HepG2 (cell line): Measurements from ENCODE around the gene HNRNPL. TPM values are rescaled to one million over a fixed set of nuclear protein-coding genes. Genes with fewer than 3 reads are reported as not detected.

Experiments used
- ARID4A ChIP-seq: sonication (generic); formaldehyde crosslinking; IDR thresholded peaks from 2 replicates; pipeline ENCODE4 v1.5.0; 2020; ENCODE audit warnings: mild to moderate bottlenecking, missing genetic modification reagents, borderline replicate concordance
- BATF2 ChIP-seq: sonication (generic); formaldehyde crosslinking; IDR thresholded peaks from 2 replicates; pipeline ENCODE4 v1.8.0; 2022; ENCODE audit warnings: mild to moderate bottlenecking, missing genetic modification reagents, moderate library complexity
- DMAP1 ChIP-seq: IDR thresholded peaks from 2 replicates; pipeline ENCODE4 v1.6.1; 2016
- EHMT2 ChIP-seq: fragments of 200-600 bp; sonication (generic); IDR thresholded peaks from 2 replicates; pipeline ENCODE4 v1.7.0; 2017; ENCODE audit warnings: antibody characterized with exemption, low read depth, low read length, borderline replicate concordance
- ISL2 ChIP-seq: sonication (generic); formaldehyde crosslinking; IDR thresholded peaks from 2 replicates; pipeline ENCODE4 v1.5.0; 2020; ENCODE audit warnings: missing genetic modification reagents
- KLF6 ChIP-seq: IDR thresholded peaks from 2 replicates; pipeline ENCODE4 v1.8.0; 2016; ENCODE audit warnings: missing biosample characterization, missing genetic modification reagents
- SIX4 ChIP-seq: sonication (generic); formaldehyde crosslinking; IDR thresholded peaks from 2 replicates; pipeline ENCODE4 v1.4.0; 2020; ENCODE audit warnings: missing genetic modification reagents
- SNAI1 ChIP-seq: sonication (generic); formaldehyde crosslinking; IDR thresholded peaks from 2 replicates; pipeline ENCODE4 v1.5.0; 2020; ENCODE audit warnings: mild to moderate bottlenecking, missing genetic modification reagents, borderline replicate concordance
- SNAPC5 ChIP-seq: sonication (generic); formaldehyde crosslinking; IDR thresholded peaks from 2 replicates; pipeline ENCODE4 v1.8.1; 2023; ENCODE audit warnings: mild to moderate bottlenecking, missing genetic modification reagents, borderline replicate concordance
- ZC3H13 ChIP-seq: sonication (generic); formaldehyde crosslinking; IDR thresholded peaks from 2 replicates; pipeline ENCODE4 v1.8.1; 2023; ENCODE audit warnings: mild to moderate bottlenecking, missing genetic modification reagents, moderate library complexity
- ZNF256 ChIP-seq: sonication (generic); formaldehyde crosslinking; conservative IDR thresholded peaks from 2 replicates; pipeline ENCODE4 v1.4.0; 2020; ENCODE audit warnings: missing genetic modification reagents
- ZNF33B ChIP-seq: sonication (generic); formaldehyde crosslinking; IDR thresholded peaks from 2 replicates; pipeline ENCODE4 v1.5.1; 2020; ENCODE audit warnings: mild to moderate bottlenecking, missing genetic modification reagents
- ZNF569 ChIP-seq: sonication (generic); formaldehyde crosslinking; IDR thresholded peaks from 2 replicates; pipeline ENCODE4 v1.5.0; 2020; ENCODE audit warnings: mild to moderate bottlenecking, missing genetic modification reagents, moderate library complexity, borderline replicate concordance
- ZNF772 ChIP-seq: sonication (generic); formaldehyde crosslinking; IDR thresholded peaks from 2 replicates; pipeline ENCODE4 v1.5.0; 2020; ENCODE audit warnings: mild to moderate bottlenecking, missing genetic modification reagents
- polyA plus RNA-seq, 8 experiments: library from polyadenylated mRNA; depleted of rRNA in 3 of 8; stranded (reverse) in 7 of 8; unstranded in 1 of 8; fragments of >200 nt; fragmentation: Illumina TruSeq in 4 of 8; extraction: Trizol in 4 of 8; gene quantifications; 2 replicates each; pipeline versions ENCODE4 v1.2.1 to v1.2.3, GENCODE V29; 2011 to 2016; ENCODE audit warnings: low read depth in 4 of 8, missing spikeins in 1 of 8, mixed read lengths in 1 of 8; ENCODE audit not compliant: insufficient read depth in 1 of 8
- total RNA-seq, 5 experiments: library from RNA; depleted of rRNA; stranded (reverse); fragments of >200 nt; fragmentation: Illumina TruSeq; extraction: Trizol; gene quantifications; 2 replicates each; pipeline ENCODE4 v1.2.3, GENCODE V29; 2016; ENCODE audit warnings: low read depth in 1 of 5
- TF ChIP-seq, protein P1 (sequence below): sonication (generic); formaldehyde crosslinking; IDR thresholded peaks from 2 replicates; pipeline ENCODE4 v1.4.0; 2020; ENCODE audit warnings: missing genetic modification reagents, borderline replicate concordance
- TF ChIP-seq, protein P2 (sequence below): sonication (generic); formaldehyde crosslinking; IDR thresholded peaks from 2 replicates; pipeline ENCODE4 v1.4.0; 2020; ENCODE audit warnings: missing genetic modification reagents, low read depth, mild to moderate bottlenecking, borderline replicate concordance

The HNRNPL gene
- total and polyA plus RNA-seq, 2 of the 13 experiments (the other 11 are each of a cell fraction or from before 2014, with no cell fraction given), result 156 to 278 TPM

GRCh38 chr19:38851622-38852230, 1.9 kb upstream of the HNRNPL start (continued):
- TF ChIP-seq ARID4A (CRISPR knock-in tag) (peak; percentile 78; the same call in 1 of the 2 replicates), ZNF772 (peak; percentile 76; the same call in 1 of the 2 replicates), ZNF569 (CRISPR knock-in tag) (no peak), SIX4 (CRISPR knock-in tag) (no peak), EHMT2 (no peak), ZNF256 (no peak), ISL2 (CRISPR knock-in tag) (no peak), SNAI1 (CRISPR knock-in tag) (no peak), ZC3H13 (CRISPR knock-in tag) (peak; percentile 22; the same call in 1 of the 2 replicates), ZNF33B (no peak), DMAP1 (CRISPR knock-in tag) (peak; percentile 72; the same call in 1 of the 2 replicates), BATF2 (CRISPR knock-in tag) (no peak; the same call in 1 of the 2 replicates), KLF6 (peak; percentile 45; the same call in 1 of the 2 replicates), SNAPC5 (no peak)
- TF ChIP-seq, protein P1, sequence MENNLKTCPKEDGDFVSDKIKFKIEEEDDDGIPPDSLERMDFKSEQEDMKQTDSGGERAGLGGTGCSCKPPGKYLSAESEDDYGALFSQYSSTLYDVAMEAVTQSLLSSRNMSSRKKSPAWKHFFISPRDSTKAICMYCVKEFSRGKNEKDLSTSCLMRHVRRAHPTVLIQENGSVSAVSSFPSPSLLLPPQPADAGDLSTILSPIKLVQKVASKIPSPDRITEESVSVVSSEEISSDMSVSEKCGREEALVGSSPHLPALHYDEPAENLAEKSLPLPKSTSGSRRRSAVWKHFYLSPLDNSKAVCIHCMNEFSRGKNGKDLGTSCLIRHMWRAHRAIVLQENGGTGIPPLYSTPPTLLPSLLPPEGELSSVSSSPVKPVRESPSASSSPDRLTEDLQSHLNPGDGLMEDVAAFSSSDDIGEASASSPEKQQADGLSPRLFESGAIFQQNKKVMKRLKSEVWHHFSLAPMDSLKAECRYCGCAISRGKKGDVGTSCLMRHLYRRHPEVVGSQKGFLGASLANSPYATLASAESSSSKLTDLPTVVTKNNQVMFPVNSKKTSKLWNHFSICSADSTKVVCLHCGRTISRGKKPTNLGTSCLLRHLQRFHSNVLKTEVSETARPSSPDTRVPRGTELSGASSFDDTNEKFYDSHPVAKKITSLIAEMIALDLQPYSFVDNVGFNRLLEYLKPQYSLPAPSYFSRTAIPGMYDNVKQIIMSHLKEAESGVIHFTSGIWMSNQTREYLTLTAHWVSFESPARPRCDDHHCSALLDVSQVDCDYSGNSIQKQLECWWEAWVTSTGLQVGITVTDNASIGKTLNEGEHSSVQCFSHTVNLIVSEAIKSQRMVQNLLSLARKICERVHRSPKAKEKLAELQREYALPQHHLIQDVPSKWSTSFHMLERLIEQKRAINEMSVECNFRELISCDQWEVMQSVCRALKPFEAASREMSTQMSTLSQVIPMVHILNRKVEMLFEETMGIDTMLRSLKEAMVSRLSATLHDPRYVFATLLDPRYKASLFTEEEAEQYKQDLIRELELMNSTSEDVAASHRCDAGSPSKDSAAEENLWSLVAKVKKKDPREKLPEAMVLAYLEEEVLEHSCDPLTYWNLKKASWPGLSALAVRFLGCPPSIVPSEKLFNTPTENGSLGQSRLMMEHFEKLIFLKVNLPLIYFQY, result no peak; the same call in 1 of the 2 replicates
- TF ChIP-seq, protein P2, sequence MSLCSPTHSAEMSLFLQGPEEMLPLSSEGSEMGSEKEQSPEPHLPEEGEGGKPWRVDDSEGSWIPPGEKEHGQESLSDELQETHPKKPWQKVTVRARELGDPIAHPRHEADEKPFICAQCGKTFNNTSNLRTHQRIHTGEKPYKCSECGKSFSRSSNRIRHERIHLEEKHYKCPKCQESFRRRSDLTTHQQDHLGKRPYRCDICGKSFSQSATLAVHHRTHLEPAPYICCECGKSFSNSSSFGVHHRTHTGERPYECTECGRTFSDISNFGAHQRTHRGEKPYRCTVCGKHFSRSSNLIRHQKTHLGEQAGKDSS (CRISPR knock-in tag), result no peak; the same call in 1 of the 2 replicates
